Bone marrow (tissue), 2 donors: ENCODE results near the gene UBE4B.
A peak's percentile ranks its signal among the peaks of the same experiment; 100 is the strongest.
"Not testable (repeated sequence)": the region's sequence is repeated elsewhere in the genome, so short reads cannot be mapped to it uniquely, and the experiment has no call there.

ENCODE experiments used
- DNase-seq, 2 donors: peaks; one replicate each; lab custom pipeline; 2025; lab: John Stamatoyannopoulos, UW

Gene UBE4B

GRCh38 chr1:10032590-10033358 is at the start of gene UBE4B:
TSS of gene UBE4B (plus strand) at chr1:10032958. CDS start at chr1:10033671, 713 bp downstream.
- peak; percentile 86 to 95 for DNase-seq

GRCh38 chr1:9984253-9984652 is 48.5 kb upstream of the UBE4B start:
- no peak for DNase-seq

- DNase-seq, result no peak
Measured at GRCh38 chr1:9985001-9985400, 47.8 kb upstream of the UBE4B start.

GRCh38 chr1:9989773-9990172 is 43.0 kb upstream of the UBE4B start:
- no peak for DNase-seq

GRCh38 chr1:9990944-9991343 is 41.8 kb upstream of the UBE4B start:
- DNase-seq, result no peak

- peak in 1 of 2 donors; percentile 40 for DNase-seq
Measured at GRCh38 chr1:9992910-9993309, 39.8 kb upstream of the UBE4B start.

- no peak for DNase-seq
Measured at GRCh38 chr1:9993561-9994075, 39.1 kb upstream of the UBE4B start.

- DNase-seq, result no peak
Measured at GRCh38 chr1:9996624-9997582, 35.9 kb upstream of the UBE4B start, which contains the start of gene RBP7. TSS of gene RBP7 (plus strand) at chr1:9997228. CDS start at chr1:9997259, 31 bp downstream.

GRCh38 chr1:10001016-10001665 is 31.6 kb upstream of the UBE4B start:
- DNase-seq, result no peak

GRCh38 chr1:10005248-10005647 is 27.5 kb upstream of the UBE4B start:
- not testable (repeated sequence) for DNase-seq

- no peak for DNase-seq
Measured at GRCh38 chr1:10007169-10007568, 25.6 kb upstream of the UBE4B start.

- no peak for DNase-seq
Measured at GRCh38 chr1:10014016-10014415, 18.7 kb upstream of the UBE4B start.

GRCh38 chr1:10019561-10019960 is 13.2 kb upstream of the UBE4B start:
- no peak for DNase-seq

- no peak for DNase-seq
Measured at GRCh38 chr1:10020086-10020485, 12.7 kb upstream of the UBE4B start.

GRCh38 chr1:10020678-10021077 is 12.1 kb upstream of the UBE4B start:
- DNase-seq, result not testable (repeated sequence)

- DNase-seq, result not testable (repeated sequence)
Measured at GRCh38 chr1:10021992-10022391, 10.8 kb upstream of the UBE4B start.

GRCh38 chr1:10022656-10023055 is 10.1 kb upstream of the UBE4B start:
- DNase-seq, result no peak

GRCh38 chr1:10025354-10025753 is 7.4 kb upstream of the UBE4B start:
- no peak for DNase-seq

GRCh38 chr1:10027027-10027426 is 5.7 kb upstream of the UBE4B start:
- no peak for DNase-seq

- not testable (repeated sequence) for DNase-seq
Measured at GRCh38 chr1:10028956-10029500, 3.7 kb upstream of the UBE4B start.

- DNase-seq, result no peak
Measured at GRCh38 chr1:10031461-10031860, 1.3 kb upstream of the UBE4B start.
